PFSK-1 (cell line): ENCODE data around the gene CENPC.

ENCODE experiments used
- FOXP2 ChIP-seq: optimal IDR thresholded peaks from 2 replicates; pipeline ENCODE3; 2011; ENCODE audit warnings: borderline replicate concordance, control low read depth, inconsistent platforms; ENCODE audit not compliant: insufficient read depth; ENCODE audit errors: extremely low read length, extremely low read depth
- POLR2AphosphoS5 ChIP-seq: IDR thresholded peaks from 2 replicates; pipeline ENCODE4 v1.6.1; 2012; ENCODE audit warnings: low read depth, mild to moderate bottlenecking, control low read depth, low read length, moderate library complexity
- SIN3A ChIP-seq: IDR thresholded peaks from 2 replicates; pipeline ENCODE4 v1.6.1; 2012; ENCODE audit warnings: mild to moderate bottlenecking, low read length, moderate library complexity, borderline replicate concordance; ENCODE audit not compliant: insufficient read depth
- TAF1 ChIP-seq: IDR thresholded peaks from 2 replicates; pipeline ENCODE4 v1.6.1; 2012; ENCODE audit warnings: low read length, control low read depth, borderline replicate concordance; ENCODE audit not compliant: insufficient read depth
- TF ChIP-seq, protein P1 (sequence below), 2 experiments: IDR thresholded peaks; 2 replicates each; pipeline versions ENCODE4 v1.6.1 to v1.8.0; 2011 to 2012; ENCODE audit warnings: low read depth in 2 of 2, low read length in 2 of 2, control low read depth in 1 of 2, inconsistent platforms in 1 of 2, mild to moderate bottlenecking in 1 of 2, moderate library complexity in 1 of 2; ENCODE audit not compliant: insufficient read depth in 1 of 2

DNA sequence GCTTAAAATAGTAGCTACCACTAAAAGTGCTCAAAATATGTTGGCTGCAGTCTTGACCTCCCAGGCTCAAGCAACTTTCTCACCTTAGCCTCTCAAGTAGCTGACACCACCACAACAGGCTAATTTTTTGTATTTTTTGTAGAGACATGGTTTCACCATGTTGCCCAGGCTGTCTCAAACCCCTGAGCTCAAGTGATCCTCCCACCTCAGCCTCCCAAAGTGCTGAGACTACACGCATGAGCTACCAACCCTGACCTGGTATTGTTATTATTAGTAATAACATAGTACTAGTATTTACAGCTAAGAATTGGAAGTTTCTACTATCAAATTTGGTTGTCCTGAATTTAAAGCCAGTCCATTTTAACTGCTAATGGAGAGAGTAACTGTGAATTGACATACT lies 31.2 kb upstream of the CENPC start:
- TF ChIP-seq SIN3A = no peak
- TF ChIP-seq, protein P1, sequence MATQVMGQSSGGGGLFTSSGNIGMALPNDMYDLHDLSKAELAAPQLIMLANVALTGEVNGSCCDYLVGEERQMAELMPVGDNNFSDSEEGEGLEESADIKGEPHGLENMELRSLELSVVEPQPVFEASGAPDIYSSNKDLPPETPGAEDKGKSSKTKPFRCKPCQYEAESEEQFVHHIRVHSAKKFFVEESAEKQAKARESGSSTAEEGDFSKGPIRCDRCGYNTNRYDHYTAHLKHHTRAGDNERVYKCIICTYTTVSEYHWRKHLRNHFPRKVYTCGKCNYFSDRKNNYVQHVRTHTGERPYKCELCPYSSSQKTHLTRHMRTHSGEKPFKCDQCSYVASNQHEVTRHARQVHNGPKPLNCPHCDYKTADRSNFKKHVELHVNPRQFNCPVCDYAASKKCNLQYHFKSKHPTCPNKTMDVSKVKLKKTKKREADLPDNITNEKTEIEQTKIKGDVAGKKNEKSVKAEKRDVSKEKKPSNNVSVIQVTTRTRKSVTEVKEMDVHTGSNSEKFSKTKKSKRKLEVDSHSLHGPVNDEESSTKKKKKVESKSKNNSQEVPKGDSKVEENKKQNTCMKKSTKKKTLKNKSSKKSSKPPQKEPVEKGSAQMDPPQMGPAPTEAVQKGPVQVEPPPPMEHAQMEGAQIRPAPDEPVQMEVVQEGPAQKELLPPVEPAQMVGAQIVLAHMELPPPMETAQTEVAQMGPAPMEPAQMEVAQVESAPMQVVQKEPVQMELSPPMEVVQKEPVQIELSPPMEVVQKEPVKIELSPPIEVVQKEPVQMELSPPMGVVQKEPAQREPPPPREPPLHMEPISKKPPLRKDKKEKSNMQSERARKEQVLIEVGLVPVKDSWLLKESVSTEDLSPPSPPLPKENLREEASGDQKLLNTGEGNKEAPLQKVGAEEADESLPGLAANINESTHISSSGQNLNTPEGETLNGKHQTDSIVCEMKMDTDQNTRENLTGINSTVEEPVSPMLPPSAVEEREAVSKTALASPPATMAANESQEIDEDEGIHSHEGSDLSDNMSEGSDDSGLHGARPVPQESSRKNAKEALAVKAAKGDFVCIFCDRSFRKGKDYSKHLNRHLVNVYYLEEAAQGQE (IDR thresholded peaks at IDR 0.05; ENCODE audit: insufficient read depth in 1 of 2, low read depth in 2 of 2, low read length in 2 of 2) = no peak
- TF ChIP-seq TAF1 = no peak
- TF ChIP-seq POLR2AphosphoS5 = no peak
- no peak for TF ChIP-seq FOXP2
